ENCODE measurements around the gene TMEM161B.

TMEM161B gene

DNA sequence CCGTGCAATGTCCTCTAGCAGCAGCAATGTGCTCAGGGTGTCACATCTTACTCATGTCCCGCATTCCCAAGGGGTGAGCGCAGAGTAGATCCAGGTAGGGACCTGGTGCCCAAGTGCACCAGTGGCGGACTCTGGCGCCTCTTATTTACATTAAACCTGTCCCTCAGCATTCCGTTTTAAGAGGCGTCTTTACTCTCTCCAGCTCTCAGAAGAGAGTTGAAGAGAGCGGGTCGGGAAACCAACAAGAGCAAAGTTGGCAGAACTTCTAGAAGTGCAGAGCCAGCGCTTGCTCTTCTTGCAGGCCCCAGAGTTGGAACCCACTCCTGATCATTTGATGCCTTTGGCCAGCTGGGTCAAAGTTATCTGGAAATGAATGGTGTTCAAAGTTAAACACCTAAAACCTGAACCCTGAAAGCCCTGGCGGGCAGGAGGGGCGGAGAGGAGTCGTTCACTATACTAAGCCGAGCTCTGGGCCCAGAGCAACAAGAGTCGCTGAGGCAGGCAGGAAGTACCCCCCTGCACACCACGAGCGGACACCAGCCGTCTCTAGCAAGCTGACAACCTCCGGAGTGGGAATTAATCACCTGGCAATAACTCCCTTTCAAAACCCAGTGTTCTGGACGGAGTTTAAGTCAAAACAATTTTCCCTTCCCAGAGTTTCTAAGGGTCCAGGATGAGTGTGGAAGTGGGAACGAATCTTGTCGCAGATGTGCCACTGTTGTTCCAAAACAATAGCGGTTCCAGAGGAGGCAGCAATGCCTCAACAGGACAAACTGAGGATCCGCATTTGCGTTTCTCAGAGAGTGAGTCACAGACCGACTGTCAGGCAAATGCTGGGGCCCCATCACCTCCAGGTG, 122.8 kb downstream of the TMEM161B start:
- H3K4me1 ChIP-seq (ENCODE audit: insufficient read depth, poor library complexity, severe bottlenecking): no peaks in the 10 kb centered on the region
- ATAC-seq (ENCODE audit: low read depth): no peak

GRCh38 chr5:88145221-88145610, 123.4 kb downstream of the TMEM161B start:
- H3K27me3 ChIP-seq (ENCODE audit: insufficient read depth, poor library complexity, severe bottlenecking): peaks cover 91% of the 10 kb centered on the region
- no peak for ATAC-seq (ENCODE audit: low read depth)
- DNase-seq (ENCODE audit: low spot score): no peak
- no peak overlapping the region for H3K27ac ChIP-seq (ENCODE audit: poor library complexity, severe bottlenecking)
- no peak overlapping the region for H3K4me3 ChIP-seq (ENCODE audit: severe bottlenecking)
- TF ChIP-seq, protein P1, sequence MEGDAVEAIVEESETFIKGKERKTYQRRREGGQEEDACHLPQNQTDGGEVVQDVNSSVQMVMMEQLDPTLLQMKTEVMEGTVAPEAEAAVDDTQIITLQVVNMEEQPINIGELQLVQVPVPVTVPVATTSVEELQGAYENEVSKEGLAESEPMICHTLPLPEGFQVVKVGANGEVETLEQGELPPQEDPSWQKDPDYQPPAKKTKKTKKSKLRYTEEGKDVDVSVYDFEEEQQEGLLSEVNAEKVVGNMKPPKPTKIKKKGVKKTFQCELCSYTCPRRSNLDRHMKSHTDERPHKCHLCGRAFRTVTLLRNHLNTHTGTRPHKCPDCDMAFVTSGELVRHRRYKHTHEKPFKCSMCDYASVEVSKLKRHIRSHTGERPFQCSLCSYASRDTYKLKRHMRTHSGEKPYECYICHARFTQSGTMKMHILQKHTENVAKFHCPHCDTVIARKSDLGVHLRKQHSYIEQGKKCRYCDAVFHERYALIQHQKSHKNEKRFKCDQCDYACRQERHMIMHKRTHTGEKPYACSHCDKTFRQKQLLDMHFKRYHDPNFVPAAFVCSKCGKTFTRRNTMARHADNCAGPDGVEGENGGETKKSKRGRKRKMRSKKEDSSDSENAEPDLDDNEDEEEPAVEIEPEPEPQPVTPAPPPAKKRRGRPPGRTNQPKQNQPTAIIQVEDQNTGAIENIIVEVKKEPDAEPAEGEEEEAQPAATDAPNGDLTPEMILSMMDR (IDR thresholded peaks at IDR 0.05; ENCODE audit: poor library complexity, severe bottlenecking): no peak
- no peaks in the 10 kb centered on the region for H3K9me3 ChIP-seq (ENCODE audit: severe bottlenecking)
- no peaks in the 10 kb centered on the region for H3K36me3 ChIP-seq (ENCODE audit: low read depth)
- H3K4me1 ChIP-seq (ENCODE audit: insufficient read depth, poor library complexity, severe bottlenecking): peaks cover 3% of the 10 kb centered on the region

More for the DNA sequence above, 122.8 kb downstream of the TMEM161B start:
- peaks cover 91% of the 10 kb centered on the region for H3K27me3 ChIP-seq (ENCODE audit: insufficient read depth, poor library complexity, severe bottlenecking)
- TF ChIP-seq, protein P1 (IDR thresholded peaks at IDR 0.05; ENCODE audit: poor library complexity, severe bottlenecking): no peak
- DNase-seq (ENCODE audit: low spot score): no peak
- peaks cover 3% of the 10 kb centered on the region for H3K9me3 ChIP-seq (ENCODE audit: severe bottlenecking)
- no peak overlapping the region for H3K27ac ChIP-seq (ENCODE audit: poor library complexity, severe bottlenecking)
- no peaks in the 10 kb centered on the region for H3K36me3 ChIP-seq (ENCODE audit: low read depth)
- no peak overlapping the region for H3K4me3 ChIP-seq (ENCODE audit: severe bottlenecking)
